Measurements from ENCODE around the gene MAPKAPK2. TPM values are rescaled to one million over a fixed set of nuclear protein-coding genes. Genes with fewer than 3 reads are reported as not detected.

Gene MAPKAPK2
- total RNA-seq, 1 experiment from 2014 or later = 51.1 TPM

GRCh38 chr1:206683313-206683712 lies 1.4 kb upstream of the MAPKAPK2 start:
- no peaks in the 10 kb centered on the region for H3K9me2 ChIP-seq (ENCODE audit: insufficient read depth)
- H4K20me1 ChIP-seq (ENCODE audit: insufficient read depth) = no peaks in the 10 kb centered on the region; the same call in 1 of the 2 replicates
- intact Hi-C loops (cut with micrococcal nuclease) = no loop called here
- no peaks in the 10 kb centered on the region for H3K9me3 ChIP-seq (ENCODE audit: control insufficient read depth in 1 of 2, insufficient read depth in 1 of 2, low read depth in 1 of 2, low read length in 2 of 2)
- peaks cover 28% of the 10 kb centered on the region for H3K79me2 ChIP-seq (ENCODE audit: insufficient read depth, low read length)
- peaks cover 5% of the 10 kb centered on the region; the same call in 1 of the 2 replicates for H3K27me3 ChIP-seq (ENCODE audit: insufficient read depth, low read length)
- no peak overlapping the region for H3K9ac ChIP-seq (ENCODE audit: low read length)
- no peak overlapping the region for H3K4me3 ChIP-seq (replicated peaks in 1 of 2; ENCODE audit: low read depth in 1 of 2, low read length in 2 of 2)
- DNase-seq (ENCODE audit: low read depth, low spot score) = no peak
- peaks cover 18 to 31% of the 10 kb centered on the region in 2 experiments for H3K4me1 ChIP-seq (ENCODE audit: control insufficient read depth in 1 of 2, insufficient read depth in 2 of 2, low read length in 2 of 2)
- ChIA-PET CTCF (no interaction called here), RAD21 (ENCODE audit: low non-redundant PET in 1 of 2, low total read pairs in 2 of 2, uncharacterized antibody in 2 of 2, unreplicated experiment in 2 of 2) (no interaction called here), POLR2A (no interaction called here)
- no peak overlapping the region for H2AFZ ChIP-seq (ENCODE audit: low read depth, low read length, poor library complexity, severe bottlenecking)
- TF ChIP-seq POLR2A (IDR thresholded peaks at IDR 0.05; ENCODE audit: borderline replicate concordance, extremely low read depth, insufficient read depth, insufficient read length) (no peak), REST (IDR thresholded peaks at IDR 0.05; ENCODE audit: low read depth) (no peak), FOSL1 (IDR thresholded peaks at IDR 0.05; ENCODE audit: low read depth) (no peak), EGR1 (IDR thresholded peaks at IDR 0.05; ENCODE audit: low read depth) (no peak), ELF1 (IDR thresholded peaks at IDR 0.05; ENCODE audit: borderline replicate concordance, low read depth) (no peak), POLR2AphosphoS5 (IDR thresholded peaks at IDR 0.05; ENCODE audit: low read depth, low read length) (no peak), RAD21 (IDR thresholded peaks at IDR 0.05; ENCODE audit: low read depth) (no peak)
- no peak for ATAC-seq
- BruUV-seq (replicated peaks) = no TSS peak
- H3K4me2 ChIP-seq (ENCODE audit: low read length) = no peak overlapping the region
- H3K27ac ChIP-seq (ENCODE audit: low read depth, low read length) = no peak overlapping the region
- no peaks in the 10 kb centered on the region for H3K36me3 ChIP-seq (ENCODE audit: control insufficient read depth in 1 of 2, insufficient read depth in 2 of 2, low read length in 2 of 2)

- DNase-seq (ENCODE audit: low read depth, low spot score) = no peak
- CTCF ChIA-PET = interaction anchor here (1.3 kb wide), 1 partner anchor 53 kb away, joined by 3 read pairs; no protein-coding TSS in a partner anchor
- intact Hi-C loops (cut with micrococcal nuclease) = no loop called here
- Histone ChIP-seq H3K79me2 (ENCODE audit: insufficient read depth, low read length) (peaks cover 34% of the 10 kb centered on the region), H3K9ac (ENCODE audit: low read length) (peak overlapping the region; percentile 30), H4K20me1 (ENCODE audit: insufficient read depth) (no peaks in the 10 kb centered on the region; the same call in 1 of the 2 replicates), H3K4me1 (ENCODE audit: control insufficient read depth in 1 of 2, insufficient read depth in 2 of 2, low read length in 2 of 2) (peaks cover 19 to 32% of the 10 kb centered on the region in 2 experiments), H3K27me3 (ENCODE audit: insufficient read depth, low read length) (peaks cover 5% of the 10 kb centered on the region; the same call in 1 of the 2 replicates), H3K9me2 (ENCODE audit: insufficient read depth) (no peaks in the 10 kb centered on the region), H3K4me2 (ENCODE audit: low read length) (peak overlapping the region; percentile 75), H3K9me3 (ENCODE audit: control insufficient read depth in 1 of 2, insufficient read depth in 1 of 2, low read depth in 1 of 2, low read length in 2 of 2) (no peaks in the 10 kb centered on the region), H3K4me3 (replicated peaks in 1 of 2; ENCODE audit: low read depth in 1 of 2, low read length in 2 of 2) (peak overlapping the region; percentile 46 to 92), H3K27ac (ENCODE audit: low read depth, low read length) (no peak overlapping the region), H2AFZ (ENCODE audit: low read depth, low read length, poor library complexity, severe bottlenecking) (peak overlapping the region; percentile 60), H3K36me3 (ENCODE audit: control insufficient read depth in 1 of 2, insufficient read depth in 2 of 2, low read length in 2 of 2) (no peaks in the 10 kb centered on the region)
- TF ChIP-seq POLR2A (IDR thresholded peaks at IDR 0.05; ENCODE audit: borderline replicate concordance, extremely low read depth, insufficient read depth, insufficient read length) (no peak), CTCF (IDR thresholded peaks at IDR 0.05 in 2 of 3, conservative IDR thresholded peaks at IDR 0.05 in 1 of 3; ENCODE audit: borderline replicate concordance in 1 of 3, insufficient read depth in 1 of 3, low read depth in 2 of 3, low read length in 2 of 3) (no peak), YY1 (IDR thresholded peaks at IDR 0.05; ENCODE audit: extremely low read depth, insufficient replicate concordance, low read depth, low read length) (no peak), SP1 (IDR thresholded peaks at IDR 0.05; ENCODE audit: low read depth) (no peak), POLR2AphosphoS5 (IDR thresholded peaks at IDR 0.05; ENCODE audit: low read depth, low read length) (no peak), SIN3A (IDR thresholded peaks at IDR 0.05; ENCODE audit: low read depth) (no peak), CBX3 (IDR thresholded peaks at IDR 0.05; ENCODE audit: low read depth) (no peak), CEBPB (IDR thresholded peaks at IDR 0.05; ENCODE audit: low read depth) (no peak), TCF7L2 (IDR thresholded peaks at IDR 0.05; ENCODE audit: borderline replicate concordance, extremely low read depth, insufficient read depth, insufficient read length) (no peak)
- RAD21 ChIA-PET (ENCODE audit: low non-redundant PET in 1 of 2, low total read pairs in 2 of 2, uncharacterized antibody in 2 of 2, unreplicated experiment in 2 of 2) = no interaction called here
- POLR2A ChIA-PET = no interaction called here
- TSS peak; percentile 58 for BruUV-seq (replicated peaks)
- no peak for ATAC-seq
Observed at GRCh38 chr1:206684003-206684402, 702 bp upstream of the MAPKAPK2 start.
